HCT116 (cell line): ENCODE measurements around the gene CACNA1G. TPM values are rescaled to one million over a fixed set of nuclear protein-coding genes. Genes with fewer than 3 reads are reported as not detected.

Source experiments
- ATAC-seq: fragments of 200-7000 bp; cut with Tn5 transposase; 2 replicates; pipeline ENCODE4 v1.9.1; 2020; ENCODE audit warnings: mild to moderate bottlenecking, moderate library complexity
- BruUV-seq: library from RNA; stranded (reverse); fragments of 400-500 nt; replicated peaks from 2 replicates; lab custom pipeline; 2021; lab: Mats Ljungman, UMichigan
- CTCF ChIA-PET: fragments of 300-600 bp; sonication (Branson Sonifier 250); formaldehyde crosslinking; loops from one replicate; lab custom pipeline; 2021; ENCODE audit warnings: antibody characterized with exemption; lab: Charles Lee
- POLR2A ChIA-PET: fragments of 300-600, 350-600 bp; sonication (Branson Sonifier 250); formaldehyde crosslinking; loops from one replicate; lab custom pipeline; 2021; ENCODE audit warnings: antibody characterized with exemption; lab: Charles Lee
- RAD21 ChIA-PET, 2 experiments: fragments of 300-600 bp; sonication (Branson Sonifier 250); formaldehyde crosslinking; loops; one replicate each; lab custom pipeline; 2023; ENCODE audit warnings: low total read pairs in 2 of 2; ENCODE audit not compliant: uncharacterized antibody in 2 of 2, unreplicated experiment in 2 of 2, low non-redundant PET in 1 of 2; lab: Charles Lee
- DNase-seq: peaks from one replicate; pipeline ENCODE4 v3.0.0-alpha.2; 2010; ENCODE audit warnings: low read depth, low spot score
- H2AFZ ChIP-seq: fragments of 200-600 bp; shearing (Covaris generic), sonication (generic); 2 replicates; pipeline ENCODE4 v1.6.1; 2017; ENCODE audit warnings: low read depth, mixed run types, mixed read lengths, antibody characterized with exemption, low read length; ENCODE audit not compliant: poor library complexity, severe bottlenecking
- H3K27ac ChIP-seq: 2 replicates; pipeline ENCODE4 v1.5.1; 2012; ENCODE audit warnings: low read depth, low read length
- H3K27me3 ChIP-seq: fragments of 200-600 bp; sonication (generic); 2 replicates; pipeline ENCODE4 v1.6.1; 2016; ENCODE audit warnings: mixed run types, low read length, mixed read lengths; ENCODE audit not compliant: insufficient read depth
- H3K36me3 ChIP-seq, 2 experiments: fragments of 200-500 bp in 1 of 2; fragments of 200-600 bp in 1 of 2; sonication (Bioruptor generic) in 1 of 2; sonication (generic) in 1 of 2; 2 replicates each; pipeline versions ENCODE4 v1.5.1 to v1.6.1; 2014 to 2016; ENCODE audit warnings: low read length in 2 of 2, inconsistent platforms in 1 of 2, mixed read lengths in 1 of 2, mixed run types in 1 of 2; ENCODE audit not compliant: insufficient read depth in 2 of 2, control insufficient read depth in 1 of 2
- H3K4me1 ChIP-seq, 2 experiments: fragments of 200-600 bp in 1 of 2; sonication (generic) in 1 of 2; 2 replicates each; pipeline versions ENCODE4 v1.5.1 to v1.6.1; 2012 to 2017; ENCODE audit warnings: low read length in 2 of 2, inconsistent platforms in 1 of 2, mild to moderate bottlenecking in 1 of 2, mixed read lengths in 1 of 2, mixed run types in 1 of 2, moderate library complexity in 1 of 2; ENCODE audit not compliant: insufficient read depth in 2 of 2, control insufficient read depth in 1 of 2
- H3K4me2 ChIP-seq: fragments of 200-600 bp; sonication (generic); 2 replicates; pipeline ENCODE4 v1.6.1; 2017; ENCODE audit warnings: mixed run types, low read length, mixed read lengths
- H3K4me3 ChIP-seq, 2 experiments: fragments of 200-600 bp in 1 of 2; sonication (generic) in 1 of 2; replicated peaks in 1 of 2; 2 replicates each; pipeline ENCODE4 v1.5.1; 2011 to 2016; ENCODE audit warnings: low read length in 2 of 2, control low read depth in 1 of 2, low read depth in 1 of 2, mild to moderate bottlenecking in 1 of 2, mixed read lengths in 1 of 2, mixed run types in 1 of 2
- H3K79me2 ChIP-seq: fragments of 200-600 bp; sonication (generic); 2 replicates; pipeline ENCODE4 v1.6.1; 2017; ENCODE audit warnings: mild to moderate bottlenecking, mixed run types, low read length, moderate library complexity, mixed read lengths; ENCODE audit not compliant: insufficient read depth
- H3K9ac ChIP-seq: fragments of 200-600 bp; sonication (generic); 2 replicates; pipeline ENCODE4 v1.6.1; 2016; ENCODE audit warnings: low read length, mixed read lengths
- H3K9me2 ChIP-seq: fragments of 200-600 bp; sonication (generic), shearing (Covaris generic); 2 replicates; pipeline ENCODE4 v1.6.1; 2017; ENCODE audit warnings: mixed run types, mild to moderate bottlenecking, moderate library complexity; ENCODE audit not compliant: insufficient read depth
- H3K9me3 ChIP-seq, 2 experiments: fragments of 200-500 bp in 1 of 2; fragments of 200-600 bp in 1 of 2; sonication (Bioruptor generic) in 1 of 2; sonication (generic) in 1 of 2; 2 replicates each; pipeline ENCODE4 v1.6.1; 2014 to 2017; ENCODE audit warnings: low read length in 2 of 2, mixed read lengths in 2 of 2, inconsistent platforms in 1 of 2, low read depth in 1 of 2, mild to moderate bottlenecking in 1 of 2, mixed run types in 1 of 2, moderate library complexity in 1 of 2; ENCODE audit not compliant: control insufficient read depth in 1 of 2, insufficient read depth in 1 of 2
- H4K20me1 ChIP-seq: fragments of 200-600 bp; sonication (generic), shearing (Covaris generic); 2 replicates; pipeline ENCODE4 v1.6.1; 2017; ENCODE audit warnings: mixed run types, mild to moderate bottlenecking, moderate library complexity; ENCODE audit not compliant: insufficient read depth
- CEBPB ChIP-seq: IDR thresholded peaks from 2 replicates; pipeline ENCODE4 v1.6.1; 2012; ENCODE audit warnings: low read depth
- CTCF ChIP-seq, 3 experiments: fragments of 200-600 bp in 1 of 3; sonication (generic) in 1 of 3; IDR thresholded peaks in 2 of 3; conservative IDR thresholded peaks in 1 of 3; 2 replicates each; pipeline ENCODE4 v1.5.1; 2012 to 2017; ENCODE audit warnings: low read depth in 2 of 3, low read length in 2 of 3, antibody characterized with exemption in 1 of 3, borderline replicate concordance in 1 of 3, control low read depth in 1 of 3, mild to moderate bottlenecking in 1 of 3, mixed read lengths in 1 of 3, mixed run types in 1 of 3, moderate library complexity in 1 of 3; ENCODE audit not compliant: insufficient read depth in 1 of 3
- ELF1 ChIP-seq: IDR thresholded peaks from 2 replicates; pipeline ENCODE4 v1.6.1; 2012; ENCODE audit warnings: low read depth, borderline replicate concordance
- EZH2phosphoT487 ChIP-seq: fragments of 200-600 bp; IDR thresholded peaks from 2 replicates; pipeline ENCODE4 v1.6.1; 2018; ENCODE audit warnings: antibody characterized with exemption, borderline replicate concordance
- MAX ChIP-seq: IDR thresholded peaks from 2 replicates; pipeline ENCODE4 v1.6.1; 2012
- POLR2AphosphoS5 ChIP-seq: IDR thresholded peaks from 2 replicates; pipeline ENCODE4 v1.6.1; 2011; ENCODE audit warnings: mild to moderate bottlenecking, low read depth, low read length, moderate library complexity
- RAD21 ChIP-seq: IDR thresholded peaks from 2 replicates; pipeline ENCODE4 v1.6.1; 2012; ENCODE audit warnings: low read depth, mild to moderate bottlenecking
- SP1 ChIP-seq: IDR thresholded peaks from 2 replicates; pipeline ENCODE4 v1.6.1; 2012; ENCODE audit warnings: low read depth
- YY1 ChIP-seq: IDR thresholded peaks from 2 replicates; pipeline ENCODE4 v1.6.1; 2011; ENCODE audit warnings: low read length, low read depth, moderate library complexity, mild to moderate bottlenecking; ENCODE audit not compliant: insufficient replicate concordance; ENCODE audit errors: extremely low read depth
- ZBTB33 ChIP-seq: IDR thresholded peaks from 2 replicates; pipeline ENCODE4 v1.6.1; 2011; ENCODE audit warnings: mild to moderate bottlenecking, low read length, moderate library complexity; ENCODE audit not compliant: insufficient replicate concordance; ENCODE audit errors: extremely low read depth
- ZFX ChIP-seq: fragments of 450-650 bp; IDR thresholded peaks from 2 replicates; pipeline ENCODE4 v1.6.1; 2017
- intact Hi-C: fragments of 100-400 bp; cut with micrococcal nuclease; formaldehyde crosslinking; loops from 2 replicates; pipeline ENCODE4 v1.10.0; 2022
- total RNA-seq: library from RNA; stranded (reverse); gene quantifications from one replicate; pipeline ENCODE4 v1.2.1, GENCODE V29; 2021; ENCODE audit not compliant: unreplicated experiment

The CACNA1G gene
- total RNA-seq, 1 experiment from 2014 or later: 3.4 TPM

GRCh38 chr17:50663812-50664374 is 103.4 kb downstream of the CACNA1G start:
- intact Hi-C loops: no loop called here
- Histone ChIP-seq H3K79me2 (no peaks in the 10 kb centered on the region), H3K4me2 (no peak overlapping the region), H3K36me3 (no peaks in the 10 kb centered on the region), H2AFZ (no peak overlapping the region), H3K9ac (no peak overlapping the region), H3K9me3 (no peaks in the 10 kb centered on the region), H3K27ac (no peak overlapping the region), H3K4me3 (no peak overlapping the region), H3K4me1 (peaks cover 65 to 91% of the 10 kb centered on the region in 2 experiments), H3K9me2 (no peaks in the 10 kb centered on the region), H3K27me3 (no peaks in the 10 kb centered on the region), H4K20me1 (no peaks in the 10 kb centered on the region)
- no peak for ATAC-seq
- ChIA-PET CTCF (no interaction called here), POLR2A (no interaction called here), RAD21 (no interaction called here)
- no peak for DNase-seq
- no peak for TF ChIP-seq RAD21
- TF ChIP-seq ELF1: no peak
- TF ChIP-seq CEBPB: no peak
- no peak for TF ChIP-seq MAX
- no peak for TF ChIP-seq SP1
- TF ChIP-seq ZFX: no peak
- no peak for TF ChIP-seq YY1
- TF ChIP-seq EZH2phosphoT487: no peak
- TF ChIP-seq POLR2AphosphoS5: no peak
- TF ChIP-seq CTCF (IDR thresholded peaks at IDR 0.05 in 2 of 3, conservative IDR thresholded peaks at IDR 0.05 in 1 of 3; ENCODE audit: borderline replicate concordance in 1 of 3, insufficient read depth in 1 of 3, low read depth in 2 of 3, low read length in 2 of 3): no peak
- no peak for TF ChIP-seq ZBTB33
- no TSS peak for BruUV-seq
